Measurements from ENCODE around the gene TMEM130. TPM values are rescaled to one million over a fixed set of nuclear protein-coding genes. Genes with fewer than 3 reads are reported as not detected.

TMEM130 gene
- total RNA-seq, 1 donor from 2014 or later: not detected

DNA sequence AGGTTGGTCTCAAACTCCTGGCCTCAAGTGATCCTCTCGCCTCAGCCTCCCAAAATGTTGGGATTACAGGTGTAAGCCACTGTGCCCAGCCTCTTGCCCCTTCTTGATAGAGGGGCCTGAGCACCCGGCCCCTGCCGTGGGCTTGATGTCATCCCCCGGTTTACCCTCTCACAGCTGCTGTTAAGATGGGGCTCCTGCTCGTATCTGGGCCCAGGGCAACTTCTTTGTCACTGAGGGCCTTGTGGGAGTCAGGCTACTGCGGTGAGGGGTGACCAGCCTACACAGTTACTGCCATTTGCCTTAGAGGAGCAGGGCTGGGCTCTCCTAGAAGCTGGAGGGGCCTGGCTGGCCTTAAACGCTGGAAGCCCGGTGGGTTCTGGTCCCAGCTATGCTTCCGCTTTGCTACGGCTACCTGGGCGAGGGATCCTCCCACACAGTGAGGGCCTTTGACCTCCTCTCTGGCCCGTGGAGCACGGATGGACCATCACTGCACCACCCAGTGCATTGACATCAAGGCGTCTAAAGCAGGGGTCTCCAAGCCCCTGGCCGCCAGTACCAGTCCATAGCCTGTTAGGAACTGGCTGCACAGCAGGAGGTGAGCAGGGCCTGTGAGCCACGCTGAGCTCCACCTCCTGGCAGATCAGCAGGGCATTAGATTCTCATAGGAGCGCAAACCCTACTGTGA, 1.1 kb upstream of the TMEM130 start:
- Mint-ChIP-seq H3K36me3 (ENCODE audit: low read depth) (no peaks in the 10 kb centered on the region), H3K27me3 (peaks cover 23% of the 10 kb centered on the region), H3K4me3 (peak overlapping the region; percentile 83), H3K9me3 (no peaks in the 10 kb centered on the region), H3K27ac (no peak overlapping the region), H3K4me1 (peaks cover 3% of the 10 kb centered on the region)
- no peak for DNase-seq
- intact Hi-C loops (cut with micrococcal nuclease): no loop called here

DNA sequence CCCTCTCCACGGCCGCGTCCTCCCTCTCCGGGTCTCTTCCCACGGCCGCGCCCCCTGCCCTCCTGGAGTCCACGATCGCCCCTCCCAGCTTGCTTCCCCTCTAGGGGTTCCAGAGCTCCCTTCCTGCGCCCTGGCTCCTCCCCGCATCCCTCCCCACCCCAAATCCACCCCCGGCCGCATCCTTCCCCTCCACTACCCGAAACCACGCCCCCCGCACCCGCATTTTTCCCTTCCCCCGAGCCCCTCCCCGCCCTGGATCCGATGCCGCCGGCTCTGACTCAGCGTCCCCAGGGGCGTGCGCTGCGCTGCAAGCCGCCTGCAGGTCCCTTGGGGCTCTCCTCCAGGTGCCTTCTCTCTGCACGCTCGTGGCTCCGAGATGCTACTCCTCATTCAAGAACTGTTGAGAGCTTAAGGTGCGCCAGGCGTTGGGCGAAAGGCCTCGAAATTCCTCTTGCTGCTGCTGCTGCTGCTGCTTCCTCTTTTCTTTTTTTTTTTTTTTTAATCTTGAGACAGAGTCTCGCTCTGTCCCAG, 372 bp upstream of the TMEM130 start:
- DNase-seq: peak; percentile 86
- H3K27ac Mint-ChIP-seq: no peak overlapping the region
- H3K4me1 Mint-ChIP-seq: peaks cover 3% of the 10 kb centered on the region
- peak overlapping the region; percentile 83 for H3K4me3 Mint-ChIP-seq
- no peaks in the 10 kb centered on the region for H3K9me3 Mint-ChIP-seq
- intact Hi-C loops (cut with micrococcal nuclease): no loop called here
- H3K36me3 Mint-ChIP-seq (ENCODE audit: low read depth): no peaks in the 10 kb centered on the region
- H3K27me3 Mint-ChIP-seq: peaks cover 22% of the 10 kb centered on the region

DNA sequence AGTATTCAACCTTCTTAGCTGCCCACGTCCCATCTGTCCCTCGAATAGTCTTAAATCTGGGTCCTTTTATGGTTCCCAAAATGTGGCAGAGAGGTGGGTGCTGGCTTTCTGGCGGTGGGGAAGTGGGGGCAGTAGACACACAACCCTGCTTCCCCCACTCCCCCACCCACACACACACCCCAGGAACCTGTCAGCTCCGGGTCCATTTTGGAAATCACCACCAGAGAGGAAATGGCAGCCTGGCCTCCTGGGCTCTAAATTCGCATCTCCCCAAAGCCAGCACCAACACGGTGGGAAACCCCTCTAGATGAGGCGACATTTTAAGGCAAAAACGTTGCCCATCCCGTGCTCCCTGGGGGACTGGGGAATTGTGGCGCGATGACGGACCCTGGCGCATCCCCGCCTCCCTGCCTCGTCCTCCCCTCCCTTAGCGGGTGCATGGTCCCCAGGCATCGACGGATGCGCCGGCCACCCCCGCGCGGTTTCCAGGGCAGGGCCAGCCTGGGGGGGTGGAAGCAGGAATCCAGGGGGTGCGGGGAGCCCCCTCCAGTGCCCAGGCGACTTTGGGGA, 702 bp downstream of the TMEM130 start:
- Mint-ChIP-seq H3K4me3 (peak overlapping the region; percentile 37), H3K27ac (no peak overlapping the region), H3K36me3 (ENCODE audit: low read depth) (no peaks in the 10 kb centered on the region), H3K27me3 (peaks cover 22% of the 10 kb centered on the region), H3K4me1 (peaks cover 3% of the 10 kb centered on the region), H3K9me3 (no peaks in the 10 kb centered on the region)
- no peak for DNase-seq
- intact Hi-C loops (cut with micrococcal nuclease): no loop called here

DNA sequence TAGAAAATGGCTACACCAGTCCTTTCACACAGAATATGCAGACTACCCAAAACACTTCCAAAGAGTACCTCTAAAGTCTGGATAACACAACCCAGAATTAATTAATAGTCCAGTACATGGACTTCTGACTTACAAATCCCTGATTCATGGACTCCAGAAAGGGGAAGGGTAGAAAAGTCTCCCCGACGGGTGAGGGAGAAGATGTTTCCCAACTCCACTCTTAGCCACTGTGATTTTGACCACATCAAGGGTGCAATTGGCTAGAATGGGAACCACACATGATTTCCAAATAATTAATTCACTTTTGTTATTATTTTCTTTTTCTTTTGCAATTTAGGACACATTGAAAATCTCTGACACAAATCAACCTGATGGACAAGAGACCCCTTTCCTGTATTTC, 1.4 kb downstream of the TMEM130 start:
- Mint-ChIP-seq H3K9me3 (no peaks in the 10 kb centered on the region), H3K27me3 (peaks cover 25% of the 10 kb centered on the region), H3K36me3 (ENCODE audit: low read depth) (no peaks in the 10 kb centered on the region), H3K27ac (no peak overlapping the region), H3K4me3 (no peak overlapping the region), H3K4me1 (peaks cover 3% of the 10 kb centered on the region)
- DNase-seq: no peak
- intact Hi-C loops (cut with micrococcal nuclease): no loop called here

DNA sequence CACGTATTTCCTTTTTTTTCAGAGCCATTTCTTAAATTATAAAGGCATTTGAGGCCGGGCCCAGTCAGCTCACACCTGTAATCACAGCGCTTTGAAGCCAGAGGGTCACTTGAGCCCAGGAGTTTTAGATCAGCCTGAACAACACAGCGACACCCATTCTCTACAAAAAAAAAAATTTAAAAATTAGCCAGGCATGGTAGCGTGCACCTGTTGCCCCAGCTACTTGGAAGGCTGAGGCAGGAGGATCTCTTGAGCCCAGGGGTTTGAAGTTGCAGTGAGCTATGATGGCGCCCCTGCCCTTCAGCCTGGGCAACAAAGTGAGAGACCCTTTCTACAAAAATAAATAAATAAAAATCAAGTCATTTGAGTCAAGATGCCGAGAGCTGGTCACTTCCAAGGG, 3.0 kb downstream of the TMEM130 start:
- no peak overlapping the region for H3K4me3 Mint-ChIP-seq

DNA sequence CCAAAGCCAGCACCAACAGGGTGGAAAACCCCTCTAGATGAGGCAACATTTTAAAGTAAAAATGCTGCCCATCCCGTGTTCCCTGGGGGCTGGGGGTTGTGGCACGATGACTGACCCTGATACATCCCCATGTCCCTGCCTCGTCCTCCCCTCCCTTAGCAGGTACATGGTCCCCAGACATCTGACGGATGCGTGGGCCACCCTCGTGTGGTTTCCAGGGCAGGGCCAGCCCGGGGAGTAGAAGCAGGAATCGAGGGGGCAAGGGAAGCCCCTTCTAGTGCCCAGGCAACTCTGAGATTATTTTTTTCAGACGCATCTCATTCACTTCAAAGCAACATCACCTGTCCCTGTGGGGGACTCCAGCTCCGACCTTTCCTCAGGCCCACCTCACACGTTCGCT, 3.5 kb downstream of the TMEM130 start:
- Mint-ChIP-seq H3K4me3 (no peak overlapping the region), H3K9me3 (no peaks in the 10 kb centered on the region), H3K36me3 (ENCODE audit: low read depth) (no peaks in the 10 kb centered on the region), H3K27me3 (peaks cover 25% of the 10 kb centered on the region), H3K4me1 (peaks cover 2% of the 10 kb centered on the region), H3K27ac (no peak overlapping the region)
- intact Hi-C loops (cut with micrococcal nuclease): no loop called here
- no peak for DNase-seq

More for the DNA sequence above, 3.0 kb downstream of the TMEM130 start:
- Mint-ChIP-seq H3K4me1 (peaks cover 2% of the 10 kb centered on the region), H3K36me3 (ENCODE audit: low read depth) (no peaks in the 10 kb centered on the region), H3K9me3 (no peaks in the 10 kb centered on the region), H3K27me3 (peaks cover 25% of the 10 kb centered on the region), H3K27ac (no peak overlapping the region)
- intact Hi-C loops (cut with micrococcal nuclease): no loop called here
- no peak for DNase-seq

DNA sequence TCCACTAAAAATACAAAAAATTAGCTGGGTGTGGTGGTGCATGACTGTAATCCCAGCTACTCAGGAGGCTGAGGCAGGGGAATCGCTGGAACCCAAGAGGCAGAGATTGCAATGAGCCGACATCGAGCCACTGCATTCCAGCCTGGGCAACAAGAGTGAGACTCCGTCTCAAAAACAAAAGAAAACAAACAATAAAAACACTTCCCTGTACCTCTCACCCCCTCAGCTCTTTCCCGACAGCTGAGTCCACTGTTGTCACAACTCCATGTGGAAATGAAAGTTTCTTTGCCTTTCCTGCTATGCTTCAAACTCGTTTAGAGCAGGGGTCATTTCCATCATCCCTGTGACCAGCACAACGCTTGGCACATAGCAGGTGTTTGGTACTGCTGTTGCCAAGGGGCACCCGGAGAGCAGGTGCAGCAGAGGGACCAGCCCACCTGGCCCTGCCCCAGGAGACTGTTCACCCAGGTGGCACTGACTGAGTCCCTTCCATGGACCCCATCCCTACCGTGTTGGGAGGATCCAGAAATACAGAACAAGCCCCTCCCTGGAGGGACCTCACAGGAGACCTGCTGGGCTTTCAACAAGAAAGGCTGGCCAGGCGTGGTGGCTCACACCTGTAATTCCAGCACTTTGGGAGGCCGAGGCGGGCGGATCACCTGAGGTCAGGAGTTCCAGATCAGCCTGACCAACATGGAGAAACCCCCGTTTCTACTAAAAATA, 4.9 kb downstream of the TMEM130 start:
- no peak overlapping the region for H3K27ac Mint-ChIP-seq
- peaks cover 25% of the 10 kb centered on the region for H3K27me3 Mint-ChIP-seq
- H3K4me3 Mint-ChIP-seq: no peak overlapping the region
- no peak for DNase-seq
- no peaks in the 10 kb centered on the region for H3K36me3 Mint-ChIP-seq (ENCODE audit: low read depth)
- H3K4me1 Mint-ChIP-seq: no peaks in the 10 kb centered on the region
- no peaks in the 10 kb centered on the region for H3K9me3 Mint-ChIP-seq
- intact Hi-C loops (cut with micrococcal nuclease): no loop called here

DNA sequence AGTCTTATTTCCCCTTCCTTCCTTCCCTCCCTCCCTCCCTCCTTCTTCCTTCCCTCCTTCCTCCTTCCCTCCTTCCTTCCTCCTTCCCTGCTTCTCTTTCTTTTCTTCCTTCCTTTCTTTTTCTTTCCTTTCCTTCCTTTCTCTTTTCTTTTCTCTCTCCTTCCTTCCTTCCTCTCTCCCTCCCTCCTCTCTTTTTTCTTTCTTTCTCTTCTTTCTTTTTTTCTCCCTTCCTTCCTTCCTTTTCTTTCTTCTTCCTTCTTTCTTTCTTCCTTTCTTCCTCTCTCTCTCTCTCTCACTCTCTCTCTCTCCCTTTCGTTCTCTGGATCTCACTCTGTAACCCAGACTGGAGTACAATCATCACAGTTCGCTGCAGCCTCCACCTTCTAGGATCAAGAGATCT, 6.2 kb downstream of the TMEM130 start:
- H3K27me3 Mint-ChIP-seq: peaks cover 21% of the 10 kb centered on the region
- no peaks in the 10 kb centered on the region for H3K4me1 Mint-ChIP-seq
- no peak overlapping the region for H3K27ac Mint-ChIP-seq
- H3K4me3 Mint-ChIP-seq: no peak overlapping the region
- H3K9me3 Mint-ChIP-seq: no peaks in the 10 kb centered on the region
- intact Hi-C loops (cut with micrococcal nuclease): no loop called here
- H3K36me3 Mint-ChIP-seq (ENCODE audit: low read depth): no peaks in the 10 kb centered on the region
- no peak for DNase-seq

DNA sequence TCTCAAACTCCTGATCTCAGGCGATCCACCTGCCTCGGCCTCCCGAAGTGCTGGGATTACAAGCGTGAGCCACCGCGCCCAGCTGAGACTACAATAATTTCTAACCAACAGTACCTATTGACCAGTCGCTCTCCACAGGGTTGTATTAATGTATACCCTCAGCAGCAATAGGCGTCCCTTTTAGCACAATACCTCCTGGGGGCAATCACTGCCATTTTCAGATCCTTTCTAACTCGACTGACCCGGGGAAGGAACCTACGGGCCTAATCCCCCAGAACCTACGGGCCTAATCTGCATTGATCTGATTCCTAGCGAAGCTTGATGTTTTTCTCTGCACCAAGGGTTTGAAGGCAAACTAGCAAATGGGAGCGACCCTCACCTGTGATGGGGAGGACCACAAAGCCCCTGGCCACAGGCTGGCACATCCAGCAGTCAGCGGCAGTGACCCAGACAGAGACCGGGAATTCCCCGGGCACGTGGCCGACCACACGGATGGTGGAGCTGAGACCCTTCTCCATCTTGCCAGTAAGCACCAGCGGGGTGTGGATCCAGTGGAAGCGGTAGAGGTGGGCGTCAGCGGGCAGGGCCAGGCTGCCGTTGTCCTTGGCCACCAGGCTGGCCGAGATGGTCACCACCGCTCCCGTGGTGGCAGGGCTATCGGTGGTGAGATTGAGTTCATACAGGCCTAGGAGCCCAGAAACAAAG, 6.9 kb downstream of the TMEM130 start:
- H3K27ac Mint-ChIP-seq: no peak overlapping the region
- no peaks in the 10 kb centered on the region for H3K36me3 Mint-ChIP-seq (ENCODE audit: low read depth)
- no peaks in the 10 kb centered on the region for H3K9me3 Mint-ChIP-seq
- no peaks in the 10 kb centered on the region for H3K4me1 Mint-ChIP-seq
- DNase-seq: no peak
- peaks cover 18% of the 10 kb centered on the region for H3K27me3 Mint-ChIP-seq
- H3K4me3 Mint-ChIP-seq: no peak overlapping the region
- intact Hi-C loops (cut with micrococcal nuclease): no loop called here

DNA sequence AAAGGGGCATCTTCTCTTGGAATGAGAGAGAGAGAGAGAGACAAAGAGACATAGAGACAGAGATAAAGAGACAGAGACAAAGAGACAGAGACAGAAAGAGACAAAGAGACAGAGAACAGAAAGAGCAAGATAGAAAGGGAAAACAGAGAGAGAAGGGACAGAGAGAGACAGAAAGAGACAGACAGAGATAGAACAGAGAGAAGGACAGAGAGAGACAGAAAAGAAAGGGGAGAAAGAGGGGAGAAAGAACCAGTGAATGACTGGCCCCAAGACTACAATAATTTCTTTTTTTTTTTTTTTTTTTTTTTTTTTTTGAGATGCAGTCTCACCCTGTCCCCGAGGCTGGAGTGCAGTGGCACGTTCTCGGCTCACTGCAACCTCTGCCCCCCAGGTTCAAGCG, 7.6 kb downstream of the TMEM130 start:
- Mint-ChIP-seq H3K36me3 (ENCODE audit: low read depth) (no peaks in the 10 kb centered on the region), H3K27ac (no peak overlapping the region), H3K9me3 (no peaks in the 10 kb centered on the region), H3K27me3 (peaks cover 14% of the 10 kb centered on the region), H3K4me3 (no peak overlapping the region), H3K4me1 (no peaks in the 10 kb centered on the region)
- no peak for DNase-seq
- intact Hi-C loops (cut with micrococcal nuclease): no loop called here

DNA sequence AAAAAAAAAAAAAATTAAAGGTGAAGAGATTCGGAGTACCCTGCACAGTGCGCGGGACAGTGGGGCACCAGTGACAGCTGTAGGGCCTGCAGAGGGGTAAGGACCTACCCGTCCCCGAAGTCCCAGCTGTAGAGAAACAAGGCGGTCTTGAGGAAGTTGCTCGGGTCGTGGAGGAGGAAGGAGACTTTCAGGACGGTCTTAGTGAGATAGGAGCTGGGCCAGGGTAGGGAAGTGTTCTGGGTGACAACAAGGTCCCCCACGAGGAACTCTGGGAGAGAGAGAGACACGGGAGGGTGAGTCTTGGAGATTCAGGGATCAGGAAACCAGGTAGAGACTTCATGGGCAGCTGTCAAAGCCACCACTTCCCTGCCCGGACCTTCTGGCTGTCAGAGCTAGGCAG, 9.7 kb downstream of the TMEM130 start:
- no peak overlapping the region for H3K27ac Mint-ChIP-seq
- H3K36me3 Mint-ChIP-seq (ENCODE audit: low read depth): no peaks in the 10 kb centered on the region
- H3K9me3 Mint-ChIP-seq: no peaks in the 10 kb centered on the region
- peaks cover 14% of the 10 kb centered on the region for H3K27me3 Mint-ChIP-seq
- no peak overlapping the region for H3K4me3 Mint-ChIP-seq
- intact Hi-C loops (cut with micrococcal nuclease): no loop called here
- no peak for DNase-seq
- no peaks in the 10 kb centered on the region for H3K4me1 Mint-ChIP-seq

DNA sequence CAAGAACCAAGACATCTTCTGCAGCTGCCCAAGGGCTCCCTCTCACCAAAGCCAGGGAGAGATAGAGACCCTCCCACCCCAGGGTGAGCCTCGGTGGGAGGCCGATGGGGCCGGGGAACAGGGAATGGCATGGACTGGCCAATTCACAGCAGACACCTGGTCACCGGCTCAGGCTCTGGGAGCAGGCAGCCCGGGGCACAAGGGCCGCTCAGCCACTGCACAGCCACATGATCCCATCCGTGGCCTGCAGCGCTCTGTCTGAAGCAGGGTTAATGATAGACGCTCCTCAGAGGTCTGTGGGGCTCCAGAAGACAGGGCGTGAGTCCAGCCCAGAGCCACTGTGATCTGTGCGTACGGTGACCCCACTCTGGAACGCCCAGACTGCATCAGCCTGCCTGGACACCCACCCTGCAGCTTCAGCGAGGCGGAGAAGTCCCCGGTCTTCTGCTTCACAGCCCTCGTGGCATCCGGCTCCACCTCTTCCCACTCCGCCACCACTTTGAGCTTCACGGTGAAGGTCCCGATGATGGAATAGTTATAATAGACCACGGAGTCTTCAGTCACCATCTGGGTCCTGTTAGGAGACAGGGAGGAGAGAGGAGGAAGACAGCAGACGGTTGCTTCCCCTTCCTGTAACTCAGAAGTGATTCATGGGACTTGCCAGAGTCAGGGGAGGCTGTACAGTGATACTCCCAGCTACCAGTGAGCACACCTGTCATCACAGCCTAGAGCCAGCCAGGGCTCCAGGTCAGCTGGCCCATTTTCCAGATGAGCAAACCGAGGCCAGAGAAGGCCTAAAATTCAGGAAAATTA, 14.0 kb downstream of the TMEM130 start:
- intact Hi-C loops (cut with micrococcal nuclease): no loop called here
- Mint-ChIP-seq H3K27me3 (peaks cover 13% of the 10 kb centered on the region), H3K9me3 (peaks cover 1% of the 10 kb centered on the region), H3K27ac (no peak overlapping the region), H3K4me3 (no peak overlapping the region), H3K36me3 (ENCODE audit: low read depth) (no peaks in the 10 kb centered on the region), H3K4me1 (no peaks in the 10 kb centered on the region)
- no peak for DNase-seq

DNA sequence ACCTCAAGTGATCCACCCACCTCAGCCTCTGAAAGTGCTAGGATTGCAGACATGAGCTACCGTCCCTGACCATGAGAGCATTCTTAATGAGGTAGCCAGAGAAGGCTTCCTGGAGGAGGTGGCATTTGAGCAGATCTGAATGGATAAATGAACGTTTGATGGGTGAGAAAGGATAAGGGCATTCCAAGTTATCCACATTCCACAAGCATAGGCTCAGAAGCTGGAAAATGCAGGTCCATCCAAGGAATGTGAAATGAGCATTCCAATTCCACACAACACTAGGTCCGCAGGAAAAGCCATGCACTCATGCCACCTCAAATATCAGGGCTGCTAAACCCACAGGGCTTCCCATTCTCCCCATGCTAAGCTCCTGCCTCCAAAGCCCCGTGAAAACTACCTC, 17.0 kb downstream of the TMEM130 start:
- Mint-ChIP-seq H3K9me3 (peaks cover 5% of the 10 kb centered on the region), H3K4me1 (no peaks in the 10 kb centered on the region), H3K4me3 (no peak overlapping the region), H3K27ac (no peak overlapping the region), H3K36me3 (ENCODE audit: low read depth) (no peaks in the 10 kb centered on the region), H3K27me3 (peaks cover 2% of the 10 kb centered on the region)
- intact Hi-C loops (cut with micrococcal nuclease): no loop called here
- DNase-seq: no peak

Measured in activated CD4-positive, alpha-beta T cell treated with anti-CD3 and anti-CD28 coated beads, Interleukin-2, amount 10 ng/mL, durations not matched to agents 24 days and 14 days (primary cell).